Measurements from ENCODE around the gene PPIG.
"Not testable (repeated sequence)": the region's sequence is repeated elsewhere in the genome, so short reads cannot be mapped to it uniquely, and the experiment has no call there.

PPIG gene

DNA sequence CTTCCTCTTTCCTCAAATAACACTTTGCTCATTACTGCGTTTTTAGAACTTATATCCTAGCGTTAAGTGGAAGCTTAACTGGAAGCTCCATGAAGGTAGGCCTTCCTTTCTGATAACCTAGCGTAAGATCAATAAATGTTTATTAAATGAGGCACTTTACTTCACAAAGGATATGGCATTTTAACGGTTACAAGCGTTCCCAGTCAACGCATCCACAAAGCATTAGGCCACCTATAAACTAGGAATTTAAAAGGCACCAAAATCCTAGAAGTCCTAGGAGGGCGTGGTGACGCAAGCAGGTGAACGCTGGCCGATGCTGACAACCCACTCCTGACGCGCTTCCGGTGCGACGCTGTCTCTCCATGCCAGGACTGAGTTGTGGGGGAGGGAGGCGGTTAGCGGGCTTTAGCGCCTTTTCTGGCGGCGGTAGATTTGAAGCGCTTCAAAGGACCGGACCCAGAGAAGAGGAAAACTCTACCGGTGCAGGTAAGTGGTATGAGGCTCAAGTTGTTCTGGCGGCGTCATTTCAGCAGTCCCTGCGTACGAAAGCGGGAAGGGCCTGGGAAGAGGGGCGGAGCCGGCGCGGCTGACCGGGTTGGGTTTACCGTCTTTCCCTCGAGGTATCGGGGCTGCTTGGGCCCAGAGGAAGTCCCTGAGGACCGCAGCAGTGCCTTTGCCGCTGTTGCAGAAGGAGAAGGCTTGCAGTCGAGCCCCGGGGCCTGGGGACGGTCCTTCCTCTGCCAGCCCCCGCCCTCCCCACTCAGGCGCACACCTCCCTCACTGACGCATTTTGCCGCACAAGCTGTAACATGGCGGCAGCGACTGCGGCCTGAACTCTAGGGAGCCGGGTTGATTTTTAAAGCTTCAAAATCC, at the start of gene PPIG:
Gene PPIG, plus strand, starts transcription at position 347 of the 873 bp plus-strand sequence. CDS start 19,691 bp downstream, outside the sequence.
- no peaks in the 10 kb centered on the region for H3K27me3 Mint-ChIP-seq
- H3K4me3 Mint-ChIP-seq, result peak within 1 kb of the TSS; percentile 97 to 99

DNA sequence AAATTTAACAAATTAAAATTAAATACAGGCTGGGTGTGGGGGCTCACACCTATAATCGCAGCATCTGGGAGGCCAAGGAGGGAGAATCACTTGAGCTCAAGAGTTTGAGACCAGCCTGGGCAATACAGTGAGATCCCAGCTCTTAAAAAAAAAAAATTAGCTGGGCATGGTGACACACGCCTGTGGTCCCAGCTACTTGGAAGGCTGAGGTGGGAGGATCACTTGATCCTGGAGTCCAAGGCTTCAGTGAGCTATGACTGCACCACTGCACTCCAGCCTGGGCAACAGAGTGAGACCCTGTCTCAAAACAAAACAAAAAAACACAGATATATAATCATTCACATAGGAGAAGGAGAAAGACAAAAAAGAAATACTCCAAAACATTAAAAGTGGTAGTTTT, 44.7 kb upstream of the PPIG start:
- H3K27me3 Mint-ChIP-seq; H3K4me1 Mint-ChIP-seq; DNase-seq; ATAC-seq (replicated peaks); H3K9me3 Mint-ChIP-seq; H3K27ac Mint-ChIP-seq; H3K4me3 Mint-ChIP-seq: not testable (repeated sequence)
- peaks cover 24 to 28% of the 10 kb centered on the region in 2 donors for H3K36me3 Mint-ChIP-seq

More for the DNA sequence above, at the start of gene PPIG:
- H3K9me3 Mint-ChIP-seq, result peaks cover 0 to 3% of the 10 kb centered on the region in 2 donors
- DNase-seq (peak; percentile 83), ATAC-seq (replicated peaks) (peak; percentile 93)
- peaks cover 3 to 27% of the 10 kb centered on the region in 2 donors for H3K36me3 Mint-ChIP-seq
- peaks cover 17% of the 10 kb centered on the region in 2 donors for H3K4me1 Mint-ChIP-seq
- peak within 1 kb of the TSS; percentile 100 for H3K27ac Mint-ChIP-seq

DNA sequence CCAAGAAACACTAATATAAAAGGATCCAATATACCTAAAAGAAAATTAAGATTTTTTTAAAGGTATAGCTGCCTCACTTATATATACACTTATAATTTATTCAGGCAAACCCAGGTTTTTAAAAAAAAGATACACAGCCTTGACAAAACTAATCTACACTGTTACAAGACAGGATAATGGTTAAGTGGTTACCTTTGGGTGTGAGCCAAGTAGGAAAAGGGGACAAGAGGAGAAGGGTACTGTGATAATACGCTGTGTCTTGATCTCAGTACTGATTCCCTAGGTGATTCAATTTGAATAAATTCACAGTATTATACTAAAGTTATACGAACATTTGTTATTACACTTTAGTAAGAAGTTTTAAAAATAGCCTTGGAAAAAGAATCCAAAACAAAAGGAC, 44.0 kb upstream of the PPIG start:
- Mint-ChIP-seq H3K36me3 (peaks cover 22 to 28% of the 10 kb centered on the region in 2 donors), H3K4me1 (no peaks in the 10 kb centered on the region), H3K9me3 (no peaks in the 10 kb centered on the region), H3K27me3 (no peaks in the 10 kb centered on the region), H3K27ac (no peak overlapping the region), H3K4me3 (no peak overlapping the region)
- no peak for ATAC-seq (replicated peaks)
- DNase-seq, result no peak

DNA sequence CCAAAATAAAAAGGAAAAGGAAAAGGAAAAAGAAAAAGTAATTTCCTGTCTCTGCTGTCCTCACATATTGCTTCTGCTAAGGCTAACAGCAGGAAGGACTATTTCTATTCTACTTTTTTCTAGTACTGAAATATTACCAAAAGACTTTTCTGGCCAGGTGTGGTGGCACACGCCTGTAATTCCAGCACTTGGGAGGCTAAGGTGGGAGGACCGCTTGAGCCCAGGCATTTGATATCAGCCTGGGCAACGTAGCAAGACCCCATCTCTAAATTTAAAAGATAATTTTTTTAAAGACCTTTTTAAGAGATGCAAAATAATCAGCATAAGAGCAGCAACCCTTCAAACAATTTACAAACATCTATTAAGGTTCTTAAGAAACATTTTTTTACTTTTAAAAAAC, 41.7 kb upstream of the PPIG start:
- no peak for DNase-seq
- Mint-ChIP-seq H3K4me3 (no peak overlapping the region), H3K27ac (no peak overlapping the region), H3K4me1 (no peaks in the 10 kb centered on the region), H3K27me3 (no peaks in the 10 kb centered on the region), H3K9me3 (no peaks in the 10 kb centered on the region), H3K36me3 (peaks cover 20 to 34% of the 10 kb centered on the region in 2 donors)
- no peak for ATAC-seq (replicated peaks)

DNA sequence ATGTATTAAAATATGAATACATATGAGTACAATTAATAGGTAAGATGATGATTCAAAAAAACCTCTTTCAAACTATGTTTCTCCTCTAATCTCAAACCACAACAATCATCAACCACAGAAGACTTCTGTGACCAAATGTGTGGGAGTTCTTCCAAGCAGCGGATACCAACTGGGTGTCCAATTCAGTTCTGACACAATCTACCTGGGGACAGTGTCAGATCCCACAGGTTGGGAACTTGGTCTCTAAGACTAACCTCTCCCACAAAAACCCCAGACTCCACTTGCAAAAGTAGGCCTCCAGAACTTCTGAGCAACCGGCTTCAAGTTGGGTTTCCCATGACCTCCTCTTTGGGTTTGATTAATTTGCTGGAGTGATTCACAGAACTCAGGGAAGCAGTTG, 37.4 kb upstream of the PPIG start:
- no peaks in the 10 kb centered on the region for H3K27me3 Mint-ChIP-seq
- ATAC-seq (replicated peaks) (no peak), DNase-seq (no peak)
- H3K4me1 Mint-ChIP-seq, result no peaks in the 10 kb centered on the region
- H3K9me3 Mint-ChIP-seq, result no peaks in the 10 kb centered on the region
- H3K4me3 Mint-ChIP-seq, result no peak overlapping the region
- peaks cover 20 to 34% of the 10 kb centered on the region in 2 donors for H3K36me3 Mint-ChIP-seq
- no peak overlapping the region for H3K27ac Mint-ChIP-seq

DNA sequence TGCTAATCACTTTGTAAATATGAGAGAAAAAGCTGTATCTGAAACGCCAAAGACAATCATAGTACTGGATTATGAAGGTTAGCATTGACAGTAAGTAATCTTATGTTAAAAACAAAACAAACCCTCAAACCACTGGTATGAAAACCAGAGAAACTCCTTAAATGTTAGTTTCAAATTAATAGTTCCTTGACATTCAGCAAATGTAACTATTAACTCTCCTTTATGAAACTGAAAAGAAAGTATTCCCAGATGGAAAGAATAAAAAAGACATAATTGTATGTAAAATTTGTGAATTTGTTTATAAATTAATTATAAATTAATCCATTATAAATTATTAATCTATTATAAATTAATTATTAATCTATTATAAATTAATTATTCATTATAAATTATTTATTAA, 22.8 kb upstream of the PPIG start:
- Mint-ChIP-seq H3K9me3 (no peaks in the 10 kb centered on the region), H3K4me3 (no peak overlapping the region)

DNA sequence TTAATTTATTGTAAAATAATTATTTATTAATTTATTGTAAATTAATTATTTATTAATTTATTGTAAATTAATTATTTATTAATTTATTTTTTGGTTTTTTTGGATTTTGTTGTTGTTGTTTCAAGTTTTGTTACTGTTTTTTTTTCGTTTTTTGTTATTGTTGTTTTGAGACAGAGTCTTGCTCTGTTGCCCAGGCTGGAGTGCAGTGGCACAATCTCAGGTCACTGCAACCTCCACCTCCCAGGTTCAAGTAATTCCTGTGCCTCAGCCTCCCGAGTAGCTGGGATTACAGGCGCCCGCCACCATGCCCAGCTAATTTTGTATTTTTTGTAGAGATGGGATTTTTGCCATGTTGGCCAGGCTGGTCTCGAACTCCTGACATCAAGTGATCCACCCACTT, 22.1 kb upstream of the PPIG start:
- peaks cover 27 to 37% of the 10 kb centered on the region in 2 donors for H3K36me3 Mint-ChIP-seq

More for the DNA sequence above, 22.8 kb upstream of the PPIG start:
- no peak for DNase-seq
- Mint-ChIP-seq H3K27me3 (no peaks in the 10 kb centered on the region), H3K27ac (peak overlapping the region; percentile 86), H3K36me3 (peaks cover 32 to 41% of the 10 kb centered on the region in 2 donors), H3K4me1 (no peaks in the 10 kb centered on the region)
- ATAC-seq (replicated peaks), result no peak

DNA sequence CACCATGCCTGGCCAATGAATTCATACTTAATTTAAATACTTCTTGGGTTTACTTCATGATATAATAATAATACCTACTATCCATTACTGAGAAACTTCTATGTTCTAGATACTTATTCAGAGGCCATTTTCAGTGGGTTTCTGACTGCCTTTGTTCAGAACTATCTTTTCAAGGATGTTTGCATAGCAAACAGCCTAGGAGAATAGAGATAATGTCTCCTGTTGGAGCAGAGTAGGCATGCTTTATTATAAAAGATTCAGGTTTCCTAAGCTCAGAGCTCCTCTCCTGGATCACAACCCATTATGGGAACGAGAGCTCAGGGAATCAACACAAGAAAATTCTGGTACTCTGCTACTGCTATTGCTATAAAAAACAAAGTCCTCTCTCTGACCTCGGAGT, 21.6 kb upstream of the PPIG start:
- no peak overlapping the region for H3K4me3 Mint-ChIP-seq
- peaks cover 27 to 37% of the 10 kb centered on the region in 2 donors for H3K36me3 Mint-ChIP-seq
- H3K27me3 Mint-ChIP-seq, result no peaks in the 10 kb centered on the region
- H3K27ac Mint-ChIP-seq, result peak overlapping the region; percentile 67
- ATAC-seq (replicated peaks) (peak in 1 of 2 donors; percentile 16), DNase-seq (no peak)
- H3K4me1 Mint-ChIP-seq, result no peaks in the 10 kb centered on the region
- no peaks in the 10 kb centered on the region for H3K9me3 Mint-ChIP-seq

More for the DNA sequence above, 22.1 kb upstream of the PPIG start:
- DNase-seq; H3K4me3 Mint-ChIP-seq; H3K9me3 Mint-ChIP-seq; H3K4me1 Mint-ChIP-seq; ATAC-seq (replicated peaks); H3K27me3 Mint-ChIP-seq: not testable (repeated sequence)
- peak overlapping the region; percentile 67 for H3K27ac Mint-ChIP-seq

DNA sequence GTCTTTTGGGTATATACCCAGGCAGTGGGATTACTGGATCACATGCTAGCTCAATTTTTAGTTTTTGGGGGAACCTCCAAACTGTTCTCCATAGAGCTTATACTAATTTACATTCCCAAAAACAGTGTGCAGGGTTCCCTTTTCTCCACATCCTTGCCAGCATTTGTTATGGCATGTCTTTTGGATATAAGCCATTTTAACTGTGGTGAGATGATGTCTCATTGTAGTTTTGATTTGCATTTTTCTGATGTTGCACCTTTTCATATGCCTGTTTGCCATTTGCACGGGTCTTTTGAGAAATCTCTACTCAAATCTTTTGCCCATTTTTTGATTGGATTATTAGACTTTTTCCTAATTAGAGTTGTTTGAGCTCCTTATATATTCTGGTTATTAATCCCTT, 18.5 kb upstream of the PPIG start:
- DNase-seq, result no peak
- no peak overlapping the region for H3K4me3 Mint-ChIP-seq
- H3K27me3 Mint-ChIP-seq, result no peaks in the 10 kb centered on the region
- no peak overlapping the region for H3K27ac Mint-ChIP-seq
- no peaks in the 10 kb centered on the region for H3K9me3 Mint-ChIP-seq
- ATAC-seq (replicated peaks), result no peak
- H3K4me1 Mint-ChIP-seq, result peaks cover 5 to 7% of the 10 kb centered on the region in 2 donors
- H3K36me3 Mint-ChIP-seq, result peaks cover 31 to 44% of the 10 kb centered on the region in 2 donors

DNA sequence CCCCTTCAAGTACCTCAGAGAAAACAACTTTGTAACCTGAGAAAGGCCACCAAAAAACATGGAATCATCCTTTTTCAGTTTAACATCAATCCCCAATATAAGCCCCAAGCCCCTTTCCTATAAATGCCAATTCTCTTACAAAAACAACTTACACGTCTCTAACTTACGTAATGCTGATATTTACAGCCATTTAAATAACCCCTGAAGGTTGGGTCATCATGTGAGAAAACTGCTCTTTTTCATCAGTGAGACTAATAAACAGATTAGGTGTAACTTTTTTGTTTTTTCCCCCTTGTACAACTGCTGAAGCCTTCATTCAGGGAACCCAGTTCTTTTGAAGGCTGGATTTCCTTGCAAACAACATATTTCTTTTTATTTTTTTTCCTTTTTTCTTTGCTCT, 14.2 kb upstream of the PPIG start:
- Mint-ChIP-seq H3K27me3 (no peaks in the 10 kb centered on the region), H3K36me3 (peaks cover 19 to 26% of the 10 kb centered on the region in 2 donors), H3K27ac (no peak overlapping the region), H3K4me3 (no peak overlapping the region), H3K9me3 (no peaks in the 10 kb centered on the region), H3K4me1 (peaks cover 12 to 17% of the 10 kb centered on the region in 2 donors)
- ATAC-seq (replicated peaks) (no peak), DNase-seq (no peak)

DNA sequence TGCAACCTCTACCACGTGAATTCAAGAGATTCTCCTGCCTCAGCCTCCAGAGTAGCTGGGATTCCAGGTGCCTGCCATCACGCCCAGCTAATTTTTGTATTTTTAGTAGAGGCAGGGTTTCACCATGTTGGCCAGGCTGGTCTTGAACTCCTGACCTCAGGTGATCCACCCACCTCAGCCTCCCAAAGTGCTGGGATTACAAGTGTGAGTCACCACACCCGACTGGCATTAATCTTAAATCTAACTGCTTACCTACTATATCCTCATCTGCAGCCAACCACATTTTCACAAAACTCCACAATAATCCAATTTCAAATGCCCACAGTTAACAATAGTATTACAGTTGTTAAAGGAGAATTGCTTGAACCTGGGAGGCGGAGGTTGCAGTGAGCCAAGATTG, 13.4 kb upstream of the PPIG start:
- H3K9me3 Mint-ChIP-seq; H3K27ac Mint-ChIP-seq; ATAC-seq (replicated peaks); H3K4me3 Mint-ChIP-seq; H3K27me3 Mint-ChIP-seq; DNase-seq: not testable (repeated sequence)
- H3K4me1 Mint-ChIP-seq, result peaks cover 12 to 17% of the 10 kb centered on the region in 2 donors
- H3K36me3 Mint-ChIP-seq, result peaks cover 13 to 21% of the 10 kb centered on the region in 2 donors

DNA sequence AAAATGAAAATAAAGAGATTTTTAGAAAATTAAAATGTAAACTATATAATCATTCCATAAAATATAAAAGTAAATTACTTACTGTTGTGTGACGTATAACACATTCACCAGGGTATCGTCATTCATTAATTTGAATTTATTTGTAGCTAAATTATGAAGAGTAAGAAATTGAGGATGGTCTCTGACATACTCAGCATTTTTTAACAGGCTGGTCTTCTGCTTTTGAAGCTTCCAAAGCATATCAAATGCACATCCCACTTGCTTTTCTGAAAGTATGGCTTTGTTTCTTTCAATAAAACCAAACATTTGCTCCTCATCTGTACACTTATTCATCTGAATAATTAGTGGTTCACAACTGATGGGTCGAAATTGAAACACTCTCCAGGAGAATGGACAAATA, 12.6 kb upstream of the PPIG start:
- no peaks in the 10 kb centered on the region for H3K27me3 Mint-ChIP-seq
- ATAC-seq (replicated peaks) (no peak), DNase-seq (no peak)
- peaks cover 12 to 17% of the 10 kb centered on the region in 2 donors for H3K4me1 Mint-ChIP-seq
- no peak overlapping the region for H3K4me3 Mint-ChIP-seq
- H3K36me3 Mint-ChIP-seq, result peaks cover 11 to 18% of the 10 kb centered on the region in 2 donors
- H3K9me3 Mint-ChIP-seq, result no peaks in the 10 kb centered on the region
- no peak overlapping the region for H3K27ac Mint-ChIP-seq

DNA sequence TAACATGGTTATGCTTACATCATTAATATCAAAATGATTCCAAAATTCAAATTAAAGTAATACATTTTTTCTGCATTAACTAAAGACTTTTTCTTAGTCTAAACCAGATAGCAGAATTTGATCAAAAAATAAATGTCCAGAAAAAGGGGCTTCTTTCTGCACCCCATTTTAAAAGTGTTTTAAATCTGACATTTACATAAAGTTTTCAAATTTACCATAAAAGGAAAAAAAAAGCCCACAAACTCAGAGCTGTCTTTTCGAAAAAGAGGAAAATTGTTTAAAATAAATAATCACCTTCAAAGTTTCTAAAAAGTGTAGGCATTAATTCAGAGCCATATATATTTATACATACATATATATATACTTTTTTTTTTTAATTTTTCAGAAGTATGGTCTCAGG, 12.0 kb upstream of the PPIG start:
- ATAC-seq (replicated peaks), result no peak
- no peak for DNase-seq
- Mint-ChIP-seq H3K27me3 (no peaks in the 10 kb centered on the region), H3K4me1 (peaks cover 12 to 17% of the 10 kb centered on the region in 2 donors), H3K36me3 (peaks cover 11 to 18% of the 10 kb centered on the region in 2 donors), H3K27ac (no peak overlapping the region), H3K4me3 (no peak overlapping the region), H3K9me3 (no peaks in the 10 kb centered on the region)

DNA sequence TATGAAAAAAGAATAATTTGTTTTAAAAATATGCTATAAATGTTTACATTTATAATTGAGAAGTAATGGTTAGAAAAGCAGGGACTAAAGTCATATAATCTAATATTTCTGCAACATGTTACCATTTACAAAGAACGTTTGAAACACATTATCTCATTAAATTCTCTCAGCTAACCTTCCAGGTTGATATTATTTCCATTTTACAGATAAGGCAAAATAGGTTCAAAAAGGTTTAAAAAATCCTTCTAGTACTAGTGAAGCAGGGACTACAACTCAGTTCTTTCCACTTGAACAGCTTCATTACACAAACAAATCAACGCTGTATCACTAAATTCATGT, 11.4 kb upstream of the PPIG start:
- Mint-ChIP-seq H3K27me3 (no peaks in the 10 kb centered on the region), H3K9me3 (no peaks in the 10 kb centered on the region), H3K4me3 (peak overlapping the region; percentile 90 to 95), H3K4me1 (peaks cover 10 to 17% of the 10 kb centered on the region in 2 donors), H3K27ac (peak overlapping the region; percentile 95), H3K36me3 (peaks cover 8 to 15% of the 10 kb centered on the region in 2 donors)
- ATAC-seq (replicated peaks), result no peak
- no peak for DNase-seq

All from stimulated activated naive B cell treated with anti-CD40 and anti-IgM and Interleukin-4, amounts not matched to agents 10 μg/mL and 1 μg/mL and 100 μg/mL, for 72 hours (primary cell).